Measurements from ENCODE around the gene HIRA.
"Not testable (repeated sequence)": the region's sequence is repeated elsewhere in the genome, so short reads cannot be mapped to it uniquely, and the experiment has no call there.

Gene HIRA

DNA sequence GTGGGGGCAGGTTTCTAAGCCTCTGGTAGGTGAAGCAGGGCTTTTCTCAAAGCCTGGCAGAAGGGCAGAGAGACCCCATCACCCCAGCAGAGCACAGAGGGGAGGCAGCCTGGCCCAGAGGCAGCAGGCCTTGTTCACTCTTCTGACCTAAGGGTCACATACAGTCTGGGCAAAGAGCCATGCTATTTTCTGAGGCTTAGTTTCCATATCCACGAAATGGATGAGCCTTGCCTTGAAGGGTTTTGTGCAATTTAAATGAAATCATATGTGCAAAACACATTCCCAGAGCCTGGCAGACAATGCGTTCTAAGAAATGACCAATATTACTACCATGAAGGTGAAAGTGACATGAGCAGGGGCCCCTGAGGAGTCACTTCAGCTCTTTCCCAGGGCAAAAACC lies 44.5 kb downstream of the HIRA start:
- no peak for DNase-seq

- DNase-seq: no peak
These were observed 45.3 kb downstream of the HIRA start for GRCh38 chr22:19386248-19386647.

GRCh38 chr22:19385221-19385906 lies 46.2 kb downstream of the HIRA start:
- DNase-seq: no peak

DNA sequence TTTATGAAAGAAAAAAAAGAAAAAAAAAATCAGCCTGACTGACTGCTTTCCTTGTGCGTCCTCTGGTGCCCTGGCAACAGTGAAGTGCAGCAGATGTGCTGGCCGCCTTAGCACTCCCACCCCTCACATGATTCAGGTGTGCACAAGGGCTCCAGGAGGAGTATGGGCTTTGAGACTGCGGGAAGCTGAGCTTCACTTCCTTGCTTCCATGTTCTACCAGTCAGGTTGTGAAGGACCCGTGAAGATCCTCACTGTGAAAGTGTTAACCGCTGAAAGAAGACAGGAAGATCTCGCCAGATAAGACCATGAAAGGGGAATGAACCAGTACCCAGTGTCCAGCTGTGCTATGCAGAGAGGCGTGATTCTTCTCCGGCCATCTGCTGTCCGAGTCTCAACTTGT lies 48.2 kb downstream of the HIRA start:
- no peak for DNase-seq

DNA sequence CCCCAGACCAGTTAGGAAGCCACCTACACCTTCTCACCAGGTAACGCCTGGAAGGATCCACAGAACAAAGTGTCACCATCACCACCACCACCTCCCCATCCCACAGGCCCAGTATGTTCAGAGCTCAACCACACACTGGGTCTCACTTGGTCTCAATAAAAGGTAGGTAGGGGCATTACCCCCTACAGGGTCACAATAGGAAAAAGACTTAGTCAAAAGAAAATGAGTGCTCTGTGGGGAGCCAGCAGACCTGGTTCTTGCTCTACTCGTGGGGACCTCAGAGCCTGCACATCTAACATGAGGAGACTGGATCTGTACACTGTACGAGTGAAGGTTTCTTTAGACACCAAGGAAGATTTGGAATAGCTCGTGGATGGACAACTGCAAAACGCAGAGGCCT lies 49.3 kb downstream of the HIRA start:
- DNase-seq: no peak

- DNase-seq: no peak
These were observed 53.2 kb downstream of the HIRA start for GRCh38 chr22:19378344-19378674.

DNA sequence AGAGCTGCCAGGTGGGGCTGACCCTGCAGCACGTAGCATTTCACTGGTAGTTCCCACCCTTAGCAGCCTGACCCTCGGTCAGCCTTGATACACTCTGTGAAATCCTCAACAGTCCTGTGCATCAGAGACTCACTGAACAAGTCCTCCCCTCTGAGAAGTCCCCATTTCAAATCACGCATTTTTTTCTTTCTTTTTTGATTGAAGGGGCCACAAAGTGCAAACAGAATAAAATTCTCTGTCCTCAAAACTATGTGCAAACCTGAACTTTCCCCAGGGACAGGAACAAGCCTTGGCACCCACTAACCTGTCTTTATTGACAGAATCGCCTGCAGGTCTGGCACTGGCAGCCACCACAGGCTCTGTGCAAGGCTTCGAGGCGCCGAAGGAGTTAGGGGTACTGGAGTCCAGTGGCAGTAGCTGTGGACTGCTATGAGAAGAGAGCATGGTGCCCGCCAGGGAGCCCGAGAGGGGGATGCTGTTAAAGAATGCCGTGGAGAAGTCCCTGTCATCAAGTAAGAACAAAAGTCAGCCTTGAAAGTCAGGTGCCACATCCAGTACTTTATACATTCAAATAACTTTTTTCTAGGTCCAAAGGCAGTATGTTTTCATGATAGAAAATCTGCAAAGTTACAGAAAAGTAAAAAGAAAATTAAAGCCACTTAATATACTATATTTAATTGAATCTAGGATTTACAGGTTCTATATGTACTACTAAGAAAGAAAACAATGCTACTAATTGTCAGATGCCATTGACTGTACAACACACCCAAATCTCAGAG lies 53.8 kb downstream of the HIRA start:
- no peak for DNase-seq

DNA sequence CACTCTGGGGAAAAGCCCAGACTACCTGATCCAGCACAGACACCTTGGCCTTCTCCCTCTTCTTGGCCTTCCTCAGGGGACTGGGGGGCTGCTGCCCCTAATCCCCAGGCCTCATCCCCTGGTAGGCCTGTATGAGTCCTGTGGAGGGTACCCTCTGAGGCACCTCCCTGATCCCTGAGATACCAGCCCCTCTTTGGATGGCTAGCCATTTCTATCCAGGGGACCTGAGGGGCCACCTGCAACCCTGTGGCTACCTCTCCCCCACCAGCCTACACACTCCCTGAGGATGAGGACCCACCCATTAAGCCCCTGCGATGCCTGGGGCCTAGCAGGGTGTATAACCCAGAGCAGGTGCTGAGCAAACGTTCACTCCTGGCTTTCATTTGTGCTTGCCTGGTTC lies 54.6 kb downstream of the HIRA start:
- peak in 1 of 56 donors; percentile 6 for DNase-seq

DNA sequence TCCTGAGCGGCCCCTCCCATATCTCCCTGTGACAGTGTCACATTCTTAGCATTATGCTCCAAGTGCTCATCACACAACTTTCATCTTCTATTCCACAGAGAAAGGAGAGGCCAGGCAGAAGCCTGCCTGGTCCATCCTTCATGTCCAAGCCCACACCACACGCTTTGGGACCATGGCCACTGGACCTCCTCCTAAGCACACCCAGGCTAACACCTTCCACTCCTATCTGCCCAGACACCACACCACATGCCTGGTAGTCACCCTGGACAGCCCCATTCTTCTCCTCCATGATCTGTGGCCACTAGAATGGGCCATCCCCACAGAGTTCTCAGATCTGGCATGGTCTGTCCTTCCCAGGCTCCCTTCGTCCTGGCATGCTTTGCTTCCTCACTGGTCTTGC lies 55.3 kb downstream of the HIRA start:
- DNase-seq: no peak

DNA sequence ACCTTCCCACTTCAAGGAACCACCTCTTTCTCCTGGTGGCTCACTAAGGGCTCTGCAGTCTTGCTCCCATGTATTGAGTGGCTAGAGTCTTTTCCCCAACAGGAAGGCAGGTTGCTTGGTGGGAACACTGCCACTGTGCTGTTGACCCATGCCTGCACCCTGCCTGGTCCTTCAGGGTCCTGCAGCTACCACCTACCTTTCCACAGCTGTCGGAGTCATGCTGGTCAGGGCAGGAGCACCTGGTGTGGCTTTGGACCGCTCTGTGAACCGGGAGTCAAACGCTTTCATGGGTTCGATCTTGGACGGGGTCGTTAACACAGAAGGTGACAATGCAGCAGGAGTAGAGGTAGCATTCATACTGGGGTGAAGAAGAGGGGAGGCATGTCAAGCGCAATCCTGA lies 56.1 kb downstream of the HIRA start:
- DNase-seq: no peak

GRCh38 chr22:19374410-19374809 lies 57.1 kb downstream of the HIRA start:
- no peak for DNase-seq

DNA sequence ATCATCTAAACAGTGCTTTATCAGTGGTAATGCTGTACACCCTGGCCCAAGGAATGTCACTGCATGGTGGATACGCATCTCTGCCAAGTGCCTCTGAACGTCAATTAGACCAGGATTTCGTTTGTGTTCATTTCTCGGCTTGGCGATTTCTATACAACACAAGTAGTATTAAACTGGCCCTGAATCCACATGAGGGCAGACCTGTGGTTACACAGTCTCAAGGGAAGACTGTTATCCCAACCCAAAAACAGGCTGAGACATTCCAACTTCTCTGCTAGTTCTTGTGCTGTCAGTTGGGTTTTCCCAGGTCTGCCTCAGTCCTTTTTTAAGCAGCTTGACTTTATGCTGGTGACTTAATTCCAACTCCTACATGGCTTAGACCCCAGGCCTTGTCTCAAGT lies 58.1 kb downstream of the HIRA start:
- DNase-seq: no peak

- DNase-seq: no peak
These were observed 59.6 kb downstream of the HIRA start for GRCh38 chr22:19371893-19372292.

GRCh38 chr22:19368876-19369275 lies 62.7 kb downstream of the HIRA start:
- DNase-seq: no peak

- no peak for DNase-seq
These were observed 63.7 kb downstream of the HIRA start for GRCh38 chr22:19367763-19368367.

GRCh38 chr22:19363541-19363940 lies 68.0 kb downstream of the HIRA start:
- not testable (repeated sequence) for DNase-seq

DNA sequence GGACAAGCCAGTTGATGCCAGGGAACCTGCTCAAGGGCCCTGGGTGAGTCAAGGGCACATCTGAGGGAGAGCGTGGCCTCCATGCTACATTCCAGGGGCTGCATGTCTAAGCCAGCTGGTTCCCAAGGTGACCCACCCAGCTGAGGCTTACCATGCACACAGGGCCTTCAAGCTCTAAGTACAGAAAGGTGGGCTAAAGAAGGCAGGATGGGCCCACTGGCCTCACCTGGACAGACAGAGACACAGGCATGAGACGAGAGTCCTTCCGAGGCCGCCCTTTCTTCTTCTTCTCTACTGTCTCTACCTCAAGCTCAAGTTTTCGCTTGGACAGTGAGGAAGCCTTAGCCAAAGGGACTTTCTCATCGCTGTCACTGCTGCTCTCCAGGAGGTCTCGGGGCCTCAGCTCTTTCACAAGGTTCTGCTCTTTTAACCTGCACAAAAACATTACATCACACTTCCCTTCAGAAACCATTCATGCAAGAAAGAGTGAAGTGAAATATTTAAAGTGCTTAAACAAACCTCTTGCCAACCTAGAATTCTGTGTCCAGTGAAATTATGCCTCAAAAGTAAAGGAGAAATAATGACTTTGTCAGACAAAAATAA lies 69.9 kb downstream of the HIRA start:
- DNase-seq: no peak

- no peak for DNase-seq
These were observed 70.7 kb downstream of the HIRA start for GRCh38 chr22:19360862-19361261.

GRCh38 chr22:19360300-19360792 lies 71.2 kb downstream of the HIRA start:
- no peak for DNase-seq

GRCh38 chr22:19359554-19360299 lies 71.8 kb downstream of the HIRA start:
- no peak for DNase-seq

All from nucleus accumbens (tissue), 56 donors.